HL-60/S4 treated with phorbol 12-myristate 13-acetate at 8.2 ng/mL for 4 days and 3 days (cell line): ENCODE results near the gene OXCT2.
"Not testable (repeated sequence)": the region's sequence is repeated elsewhere in the genome, so short reads cannot be mapped to it uniquely, and the experiment has no call there.

Experiments
- in situ Hi-C: fragments of 300-500 bp; cut with MboI; formaldehyde crosslinking; loops from 2 replicates; pipeline ENCODE4 v1.15.0; 2022; ENCODE audit warnings: low sequenced_read_pairs

The OXCT2 gene

GRCh38 chr1:39771022-39771532 is at the start of gene OXCT2:
Gene OXCT2, minus strand, starts transcription at chr1:39771348. Its CDS starts 93 bp downstream, at chr1:39771255.
- in situ Hi-C loops, result not testable (repeated sequence)

- in situ Hi-C loops, result no loop called here
Measured at GRCh38 chr1:39819091-39819812, 48.1 kb upstream of the OXCT2 start.

GRCh38 chr1:39818482-39818881 is 47.3 kb upstream of the OXCT2 start:
- in situ Hi-C loops, result no loop called here

GRCh38 chr1:39817091-39817932 is 46.2 kb upstream of the OXCT2 start:
- in situ Hi-C loops, result not testable (repeated sequence)

GRCh38 chr1:39816415-39817090 is 45.4 kb upstream of the OXCT2 start:
- in situ Hi-C loops, result no loop called here

GRCh38 chr1:39812913-39813312 is 41.8 kb upstream of the OXCT2 start:
- in situ Hi-C loops, result no loop called here

- in situ Hi-C loops, result no loop called here
Measured at GRCh38 chr1:39808784-39809517, 37.8 kb upstream of the OXCT2 start.

- in situ Hi-C loops, result no loop called here
Measured at GRCh38 chr1:39805385-39805784, 34.2 kb upstream of the OXCT2 start.

GRCh38 chr1:39802496-39803260 is 31.5 kb upstream of the OXCT2 start:
- in situ Hi-C loops, result no loop called here

- in situ Hi-C loops, result no loop called here
Measured at GRCh38 chr1:39800471-39800835, 29.3 kb upstream of the OXCT2 start.

- in situ Hi-C loops, result no loop called here
Measured at GRCh38 chr1:39799770-39800470, 28.8 kb upstream of the OXCT2 start.

GRCh38 chr1:39798859-39799769 is 28.0 kb upstream of the OXCT2 start:
- in situ Hi-C loops, result not testable (repeated sequence)

GRCh38 chr1:39795651-39796050 is 24.5 kb upstream of the OXCT2 start:
- in situ Hi-C loops, result no loop called here

- in situ Hi-C loops, result no loop called here
Measured at GRCh38 chr1:39791838-39792237, 20.7 kb upstream of the OXCT2 start.

- in situ Hi-C loops, result no loop called here
Measured at GRCh38 chr1:39789571-39790110, 18.5 kb upstream of the OXCT2 start.

GRCh38 chr1:39788758-39789570 is 17.8 kb upstream of the OXCT2 start, which contains the start of gene BMP8B:
Gene BMP8B, minus strand, starts transcription at chr1:39788865. Its CDS starts 380 bp downstream, at chr1:39788485.
- in situ Hi-C loops, result no loop called here

- in situ Hi-C loops, result no loop called here
Measured at GRCh38 chr1:39788426-39788757, 17.2 kb upstream of the OXCT2 start.
